Activated T-cell treated with anti-CD3 and anti-CD28 coated beads, Interleukin-2, amount 50 U/mL, for 72 hours (primary cell): ENCODE data around the gene XXYLT1. TPM values are rescaled to one million over a fixed set of nuclear protein-coding genes. Genes with fewer than 3 reads are reported as not detected.

Experiments used
- ATAC-seq, 2 donors: fragments of 150-1000 bp; cut with Tn5 transposase; replicated peaks in 1 of 2; 2 replicates each; pipeline ENCODE4 v1.10.0; 2021; ENCODE audit warnings: moderate library complexity in 2 of 2, mild to moderate bottlenecking in 1 of 2
- DNase-seq, 2 donors: peaks; one replicate each; pipeline ENCODE4 v3.0.0; 2021 to 2022; ENCODE audit warnings: mixed read lengths in 1 of 2
- H3K27ac Mint-ChIP-seq: one replicate; pipeline ENCODE4 v1.8.0; 2022; ENCODE audit warnings: mild to moderate bottlenecking, moderate library complexity, mixed read lengths
- H3K27me3 Mint-ChIP-seq: one replicate; pipeline ENCODE4 v1.8.0; 2022; ENCODE audit warnings: low read depth, mixed read lengths
- H3K36me3 Mint-ChIP-seq, 2 donors: one replicate each; pipeline ENCODE4 v1.8.0; 2022; ENCODE audit warnings: mixed read lengths in 2 of 2, mild to moderate bottlenecking in 1 of 2; ENCODE audit not compliant: insufficient read depth in 2 of 2
- H3K4me1 Mint-ChIP-seq: one replicate; pipeline ENCODE4 v1.8.0; 2022; ENCODE audit warnings: low read depth, mixed read lengths
- H3K4me3 Mint-ChIP-seq, 2 donors: one replicate each; pipeline ENCODE4 v1.8.0; 2022; ENCODE audit warnings: mild to moderate bottlenecking in 2 of 2, mixed read lengths in 2 of 2, moderate library complexity in 2 of 2
- H3K9me3 Mint-ChIP-seq, 2 donors: one replicate each; pipeline ENCODE4 v1.8.0; 2022; ENCODE audit warnings: mixed read lengths in 2 of 2
- total RNA-seq, 2 donors: library from RNA; stranded (reverse); gene quantifications; one replicate each; pipeline ENCODE4 v1.2.3, GENCODE V29; 2022

Gene XXYLT1
- total RNA-seq, 2 donors from 2014 or later: 6.2 to 6.6 TPM

GRCh38 chr3:195282961-195283360, 12.0 kb upstream of the XXYLT1 start:
- peaks cover 7 to 8% of the 10 kb centered on the region in 2 donors for H3K36me3 Mint-ChIP-seq

DNA sequence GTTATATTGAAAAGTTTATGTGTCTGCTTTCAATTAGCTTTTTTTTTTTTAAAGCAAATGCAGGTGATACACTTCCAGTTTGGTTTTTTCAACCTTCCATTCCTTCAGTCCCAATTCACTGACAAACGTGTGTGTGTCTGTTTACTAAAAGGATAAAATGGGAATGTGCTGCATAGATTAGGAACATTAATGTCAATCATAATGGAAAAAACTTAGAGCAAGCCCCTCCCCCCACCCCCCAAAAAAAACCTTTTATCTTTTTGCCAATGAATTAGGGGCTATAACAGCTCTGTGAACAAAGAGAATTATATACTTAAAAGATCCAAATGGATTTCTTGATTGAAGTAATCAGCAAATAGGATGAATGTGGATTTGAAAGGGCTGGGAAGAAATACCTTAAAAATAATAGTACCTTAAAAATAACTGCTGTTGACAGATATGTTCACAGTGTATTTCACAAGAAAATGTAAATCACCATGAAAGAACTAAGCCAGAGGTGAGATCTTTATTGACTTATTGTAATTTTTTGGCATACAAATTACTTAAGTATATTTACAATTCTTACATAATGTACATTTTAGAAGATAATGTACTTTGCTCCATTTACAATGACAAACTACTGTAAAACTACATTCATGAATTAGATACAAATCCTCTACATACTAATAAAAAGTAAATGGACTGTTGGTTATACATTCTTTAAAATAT, 3.5 kb upstream of the XXYLT1 start:
- Mint-ChIP-seq H3K36me3 (no peaks in the 10 kb centered on the region), H3K4me1 (peaks cover 16% of the 10 kb centered on the region), H3K27ac (no peak overlapping the region), H3K27me3 (no peaks in the 10 kb centered on the region), H3K4me3 (no peak overlapping the region), H3K9me3 (no peaks in the 10 kb centered on the region)
- DNase-seq (no peak), ATAC-seq (no peak)

More at GRCh38 chr3:195282961-195283360, 12.0 kb upstream of the XXYLT1 start:
- H3K4me1 Mint-ChIP-seq: peaks cover 7% of the 10 kb centered on the region
- H3K9me3 Mint-ChIP-seq: no peaks in the 10 kb centered on the region
- no peak for DNase-seq
- H3K4me3 Mint-ChIP-seq: no peak overlapping the region
- H3K27me3 Mint-ChIP-seq: no peaks in the 10 kb centered on the region
- peak overlapping the region; percentile 13 for H3K27ac Mint-ChIP-seq
- no peak for ATAC-seq

GRCh38 chr3:195271410-195272243, 668 bp upstream of the XXYLT1 start:
- ATAC-seq (peak; percentile 75 to 81), DNase-seq (peak; percentile 92 to 96)
- Mint-ChIP-seq H3K4me3 (peak overlapping the region; percentile 86 to 96), H3K4me1 (peaks cover 24% of the 10 kb centered on the region), H3K27me3 (no peaks in the 10 kb centered on the region), H3K36me3 (no peaks in the 10 kb centered on the region), H3K27ac (peak overlapping the region; percentile 37), H3K9me3 (no peaks in the 10 kb centered on the region)

GRCh38 chr3:195270079-195270816, 711 bp downstream of the XXYLT1 start:
- H3K27ac Mint-ChIP-seq: peak overlapping the region; percentile 43
- H3K4me3 Mint-ChIP-seq: peak overlapping the region; percentile 83 to 91
- peak; percentile 56 to 59 for DNase-seq
- no peaks in the 10 kb centered on the region for H3K27me3 Mint-ChIP-seq
- no peaks in the 10 kb centered on the region for H3K9me3 Mint-ChIP-seq
- peak; percentile 22 to 23 for ATAC-seq
- peaks cover 0 to 2% of the 10 kb centered on the region in 2 donors for H3K36me3 Mint-ChIP-seq
- peaks cover 24% of the 10 kb centered on the region for H3K4me1 Mint-ChIP-seq

- Mint-ChIP-seq H3K9me3 (no peaks in the 10 kb centered on the region), H3K27me3 (no peaks in the 10 kb centered on the region), H3K27ac (peak overlapping the region; percentile 15), H3K4me1 (peaks cover 24% of the 10 kb centered on the region), H3K4me3 (peak overlapping the region; percentile 83 to 91), H3K36me3 (peaks cover 0 to 2% of the 10 kb centered on the region in 2 donors)
- ATAC-seq (no peak), DNase-seq (no peak)
Observed at GRCh38 chr3:195269375-195270078, 1.4 kb downstream of the XXYLT1 start.

GRCh38 chr3:195268576-195269309, 2.2 kb downstream of the XXYLT1 start:
- Mint-ChIP-seq H3K36me3 (peaks cover 0 to 2% of the 10 kb centered on the region in 2 donors), H3K4me1 (peaks cover 24% of the 10 kb centered on the region), H3K9me3 (no peaks in the 10 kb centered on the region), H3K4me3 (peak overlapping the region; percentile 7 to 52), H3K27me3 (no peaks in the 10 kb centered on the region), H3K27ac (no peak overlapping the region)
- DNase-seq (no peak), ATAC-seq (no peak)

DNA sequence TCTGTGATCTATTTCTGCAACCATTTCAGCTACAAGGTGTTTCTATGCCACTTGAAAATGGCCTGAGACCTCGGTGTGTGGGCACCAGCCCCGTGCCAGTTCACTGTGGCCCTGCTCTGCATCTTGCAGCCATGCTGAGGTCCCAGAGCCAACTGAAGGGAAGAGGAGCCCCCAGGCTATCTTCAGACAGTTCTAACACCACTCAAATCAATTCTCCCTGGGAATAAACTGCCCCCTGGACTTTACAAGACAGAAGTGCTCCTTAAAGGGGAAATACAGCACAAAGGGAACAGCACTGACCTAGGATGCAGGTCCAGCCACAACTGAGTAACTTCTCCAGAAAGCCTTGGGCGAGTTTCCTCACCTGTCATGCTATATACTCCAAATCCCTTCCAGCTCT, 3.9 kb downstream of the XXYLT1 start:
- H3K4me1 Mint-ChIP-seq: peaks cover 22% of the 10 kb centered on the region
- no peak for DNase-seq
- no peaks in the 10 kb centered on the region for H3K27me3 Mint-ChIP-seq
- no peak for ATAC-seq
- peaks cover 0 to 2% of the 10 kb centered on the region in 2 donors for H3K36me3 Mint-ChIP-seq
- no peaks in the 10 kb centered on the region for H3K9me3 Mint-ChIP-seq
- no peak overlapping the region for H3K4me3 Mint-ChIP-seq
- H3K27ac Mint-ChIP-seq: no peak overlapping the region

GRCh38 chr3:195266428-195266827, 4.5 kb downstream of the XXYLT1 start:
- H3K9me3 Mint-ChIP-seq: no peaks in the 10 kb centered on the region
- H3K4me1 Mint-ChIP-seq: peaks cover 17% of the 10 kb centered on the region
- H3K27me3 Mint-ChIP-seq: no peaks in the 10 kb centered on the region
- no peak overlapping the region for H3K27ac Mint-ChIP-seq
- H3K4me3 Mint-ChIP-seq: no peak overlapping the region
- ATAC-seq (no peak), DNase-seq (no peak)
- H3K36me3 Mint-ChIP-seq: peaks cover 0 to 2% of the 10 kb centered on the region in 2 donors

DNA sequence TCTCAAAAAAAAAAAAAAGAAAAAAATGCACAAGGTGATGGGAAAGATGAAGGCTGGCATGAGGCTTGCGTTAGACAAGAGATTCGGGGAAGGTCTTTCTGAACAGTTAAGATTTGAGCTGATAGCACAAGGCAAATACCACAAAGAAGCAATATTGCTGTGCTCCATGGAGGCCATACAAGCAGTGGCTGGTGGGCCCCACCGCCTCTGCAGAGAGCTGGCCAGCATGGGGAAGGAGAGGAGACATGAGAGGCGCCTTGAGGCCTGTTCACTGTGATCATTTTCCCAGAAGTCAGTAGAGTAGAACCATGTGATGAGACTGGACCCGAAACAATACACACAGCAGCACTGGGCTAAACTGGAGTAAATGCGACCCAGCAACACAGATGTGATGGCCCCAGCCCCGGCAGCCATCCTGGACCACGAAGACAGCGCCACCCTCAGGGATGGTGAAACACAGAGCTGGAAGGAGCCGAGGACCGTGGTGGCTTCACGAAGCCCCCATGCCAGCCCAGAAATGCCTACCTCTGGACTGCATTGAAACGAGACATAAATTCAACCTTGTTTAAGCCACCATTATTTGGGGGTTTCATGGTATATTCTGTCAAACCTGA, 5.5 kb downstream of the XXYLT1 start:
- Mint-ChIP-seq H3K4me3 (no peak overlapping the region), H3K9me3 (no peaks in the 10 kb centered on the region), H3K27ac (no peak overlapping the region), H3K4me1 (peaks cover 25% of the 10 kb centered on the region), H3K36me3 (peaks cover 0 to 2% of the 10 kb centered on the region in 2 donors), H3K27me3 (no peaks in the 10 kb centered on the region)
- no peak for DNase-seq
- no peak for ATAC-seq

- no peaks in the 10 kb centered on the region for H3K9me3 Mint-ChIP-seq
- H3K27ac Mint-ChIP-seq: no peak overlapping the region
- peaks cover 14% of the 10 kb centered on the region for H3K4me1 Mint-ChIP-seq
- no peak for DNase-seq
- no peaks in the 10 kb centered on the region for H3K27me3 Mint-ChIP-seq
- H3K4me3 Mint-ChIP-seq: no peak overlapping the region
- no peak for ATAC-seq
- H3K36me3 Mint-ChIP-seq: peaks cover 0 to 2% of the 10 kb centered on the region in 2 donors
Observed at GRCh38 chr3:195263925-195264600, 6.9 kb downstream of the XXYLT1 start.

- DNase-seq (no peak), ATAC-seq (no peak)
- Mint-ChIP-seq H3K4me1 (peaks cover 15% of the 10 kb centered on the region), H3K4me3 (no peak overlapping the region), H3K9me3 (no peaks in the 10 kb centered on the region), H3K27ac (no peak overlapping the region), H3K36me3 (peaks cover 0 to 2% of the 10 kb centered on the region in 2 donors), H3K27me3 (no peaks in the 10 kb centered on the region)
Observed at GRCh38 chr3:195263193-195263924, 7.6 kb downstream of the XXYLT1 start.
